GM19372 (cell line): Measurements from ENCODE around the gene DROSHA.
"Not testable (repeated sequence)": the region's sequence is repeated elsewhere in the genome, so short reads cannot be mapped to it uniquely, and the experiment has no call there.

Experiments
- ATAC-seq: cut with Tn5 transposase; IDR thresholded peaks from one replicate; pipeline ENCODE4 v1.9.1; 2021; ENCODE audit warnings: mild to moderate bottlenecking, low read depth, moderate library complexity; ENCODE audit not compliant: unreplicated experiment

The DROSHA gene

DNA sequence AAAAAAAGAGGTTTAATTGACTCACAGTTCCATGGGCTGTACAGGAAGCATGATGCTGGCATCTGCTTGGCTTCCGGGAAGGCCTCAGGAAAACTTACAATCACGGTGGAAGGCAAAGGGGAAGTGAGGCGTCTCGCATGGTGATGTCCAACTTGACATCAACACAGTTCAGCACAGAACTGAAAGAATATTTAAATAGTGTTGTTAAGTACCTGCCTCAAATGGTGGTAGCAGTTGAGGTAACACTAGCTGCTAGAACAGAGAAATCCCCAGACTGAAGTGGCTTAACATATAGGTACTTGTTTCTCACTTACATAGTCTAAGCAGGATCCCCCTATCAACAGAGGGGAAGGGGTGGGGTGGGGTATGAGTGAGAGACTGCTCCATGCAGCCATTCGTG is 141.6 kb downstream of the DROSHA start:
- no peak for ATAC-seq

DNA sequence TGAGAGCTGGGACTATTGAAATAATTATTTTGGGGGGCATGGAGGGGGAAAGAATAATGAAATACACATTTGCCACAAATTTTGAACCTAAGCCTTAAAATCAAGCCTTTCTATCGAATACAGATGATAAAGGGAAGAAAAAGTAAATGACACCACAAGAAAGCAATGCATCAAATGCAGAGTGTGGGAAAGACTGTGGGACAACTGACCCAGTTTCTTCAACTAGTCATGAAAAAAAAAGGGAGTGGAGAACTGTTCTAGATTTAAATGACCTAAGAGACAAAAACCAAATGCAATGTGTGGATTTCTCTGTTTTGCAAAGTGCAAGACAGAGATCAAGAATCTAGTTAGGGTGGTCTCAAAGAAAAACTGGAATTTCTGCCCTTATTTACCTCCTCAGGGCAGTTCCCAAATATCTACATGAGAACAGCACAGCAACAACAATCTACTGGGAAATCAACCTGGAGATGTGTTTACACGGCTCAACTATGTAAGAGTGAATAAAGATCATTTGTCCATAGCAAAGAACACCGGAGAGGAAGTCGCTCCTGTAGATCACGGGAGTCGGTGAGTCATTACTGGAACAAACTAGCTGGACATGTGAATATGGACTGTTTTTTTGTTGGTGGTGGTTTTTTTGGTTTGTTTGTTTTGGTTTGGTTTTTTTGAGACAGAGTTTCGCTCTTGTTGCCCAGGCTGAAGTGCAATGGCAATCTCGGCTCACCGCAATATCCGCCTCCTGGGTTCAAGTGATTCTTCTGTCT is 145.9 kb downstream of the DROSHA start:
- no peak for ATAC-seq

DNA sequence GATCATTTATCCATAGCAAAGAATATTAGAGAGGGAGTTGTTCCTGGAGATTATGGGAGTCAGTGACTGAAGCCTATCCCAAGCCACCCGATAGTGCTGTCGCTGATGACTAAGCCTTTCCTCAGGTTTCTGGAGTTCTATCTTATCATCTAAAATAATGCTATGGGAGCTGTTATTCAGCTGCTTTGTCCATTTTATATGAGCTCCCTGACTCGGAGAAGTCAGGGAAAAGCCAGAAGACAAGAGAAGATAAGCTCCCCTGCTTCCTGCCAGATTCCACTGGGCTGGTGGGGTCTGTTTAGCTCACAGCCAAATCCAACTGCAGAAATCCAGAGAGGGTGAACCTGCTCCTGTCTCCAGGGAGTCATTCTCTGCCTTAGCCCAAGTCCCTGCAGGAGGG is 148.2 kb downstream of the DROSHA start:
- no peak for ATAC-seq

DNA sequence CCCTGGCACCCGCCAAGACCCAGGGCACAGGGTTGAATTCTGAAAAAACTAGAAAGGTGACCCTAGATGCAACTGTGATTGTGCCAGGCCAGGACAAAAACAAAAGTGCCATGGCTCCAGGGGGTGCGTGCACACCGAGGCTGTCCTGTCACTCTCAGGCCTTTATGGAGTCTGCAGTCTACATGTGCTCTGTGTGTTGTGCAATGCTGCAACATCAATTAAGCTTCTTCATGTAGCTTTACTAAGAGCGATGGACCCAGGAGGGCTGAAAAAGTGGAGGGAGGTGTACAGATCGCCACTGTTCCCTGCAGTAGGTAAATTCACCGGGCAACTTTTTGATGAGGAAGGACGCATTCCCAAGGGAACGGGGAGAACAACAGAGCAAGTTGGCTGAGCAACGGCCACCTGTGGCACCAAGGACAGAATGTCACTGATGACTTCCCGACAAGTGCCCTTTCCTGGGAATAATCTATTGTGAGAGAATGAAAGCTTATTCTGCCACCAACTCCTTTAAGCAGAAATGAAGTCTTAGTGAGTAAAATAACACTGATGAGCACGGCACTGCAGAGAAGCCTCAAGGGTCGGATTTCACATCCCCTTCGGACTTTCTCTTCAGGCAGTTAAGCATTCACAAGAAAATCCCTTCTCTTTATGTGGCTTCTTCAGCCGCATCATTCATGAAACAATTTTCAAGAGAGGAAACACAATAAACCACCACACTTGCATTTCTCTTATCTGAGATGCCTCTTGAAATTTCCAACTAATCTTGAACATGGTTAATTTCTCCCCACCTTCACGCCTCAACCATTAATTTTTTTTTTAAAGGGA is 149.6 kb downstream of the DROSHA start:
- peak; percentile 68 for ATAC-seq

DNA sequence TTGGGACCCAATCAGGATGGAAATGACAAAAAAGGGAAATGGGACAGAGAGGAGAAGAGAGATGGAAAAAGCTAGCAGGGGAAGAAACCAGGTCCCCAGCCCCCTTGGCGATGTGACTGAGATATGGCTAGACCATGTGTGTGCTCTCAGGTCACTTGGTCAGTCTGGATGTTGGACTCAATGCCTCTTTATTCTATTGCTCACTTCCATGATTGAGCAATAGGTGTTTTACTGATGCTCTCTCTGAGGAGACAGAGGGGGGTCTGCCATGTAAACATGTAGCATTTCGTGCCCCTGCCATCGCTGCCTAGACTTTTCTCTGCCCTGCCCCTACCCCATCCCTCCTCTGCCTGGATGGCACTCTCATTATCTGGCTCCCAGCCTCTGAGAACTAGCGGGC is 150.6 kb downstream of the DROSHA start:
- no peak for ATAC-seq

DNA sequence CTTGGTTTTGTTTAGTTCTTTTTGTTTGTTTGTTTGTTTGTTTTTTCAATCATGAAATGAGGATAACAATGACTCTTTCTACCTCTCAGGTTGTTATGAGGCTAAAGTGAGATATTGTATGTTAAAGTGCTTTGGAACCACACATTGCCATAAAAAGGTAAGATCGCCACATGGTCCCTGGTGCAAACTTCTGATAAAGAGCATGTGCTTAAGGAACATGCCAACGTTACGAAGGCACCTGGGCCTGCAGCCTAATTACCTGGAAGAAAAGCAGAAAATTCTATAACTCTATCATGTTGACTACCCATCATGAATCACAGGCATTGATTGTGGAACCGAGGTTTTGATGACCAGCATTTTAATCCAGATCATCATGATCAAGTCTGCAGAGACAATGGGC is 151.8 kb downstream of the DROSHA start:
- ATAC-seq = no peak

DNA sequence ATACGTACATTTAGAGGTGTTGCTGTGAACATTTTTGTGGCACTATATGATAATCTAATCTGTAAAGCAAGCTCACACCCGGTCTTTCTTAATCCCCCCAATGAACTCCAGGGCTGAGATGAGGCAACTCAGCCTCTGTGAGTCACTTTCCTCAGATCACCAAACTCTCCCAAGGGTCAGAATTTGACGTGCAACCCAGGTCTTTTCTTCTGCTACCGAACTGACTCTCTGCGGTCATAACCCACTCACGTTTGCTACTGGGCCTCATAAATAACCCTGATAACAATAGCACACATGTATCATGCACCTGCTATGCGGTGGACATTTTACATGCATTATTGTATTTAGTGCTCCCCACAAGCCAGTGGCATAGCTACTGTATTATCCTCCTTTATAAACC is 153.1 kb downstream of the DROSHA start:
- no peak for ATAC-seq

DNA sequence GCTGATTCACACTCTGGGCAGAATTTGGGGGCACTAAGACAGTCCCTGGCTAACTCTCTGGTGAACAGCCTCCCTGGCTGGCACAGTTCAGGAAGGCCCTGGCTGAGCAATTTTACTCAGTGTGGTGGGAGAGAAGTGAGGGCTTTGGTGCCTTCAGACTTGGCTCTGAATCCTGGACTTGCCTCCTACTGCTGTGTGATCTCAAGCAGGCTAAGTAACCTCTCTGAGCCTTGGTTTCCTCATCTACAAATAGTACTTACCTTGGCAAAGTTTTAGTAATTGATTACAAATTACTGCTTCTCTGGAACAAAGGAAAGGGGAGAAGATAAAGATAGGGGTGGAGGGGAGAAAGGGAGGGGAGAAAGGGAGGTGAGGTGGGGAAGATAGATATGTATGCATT is 153.8 kb downstream of the DROSHA start:
- ATAC-seq = no peak

DNA sequence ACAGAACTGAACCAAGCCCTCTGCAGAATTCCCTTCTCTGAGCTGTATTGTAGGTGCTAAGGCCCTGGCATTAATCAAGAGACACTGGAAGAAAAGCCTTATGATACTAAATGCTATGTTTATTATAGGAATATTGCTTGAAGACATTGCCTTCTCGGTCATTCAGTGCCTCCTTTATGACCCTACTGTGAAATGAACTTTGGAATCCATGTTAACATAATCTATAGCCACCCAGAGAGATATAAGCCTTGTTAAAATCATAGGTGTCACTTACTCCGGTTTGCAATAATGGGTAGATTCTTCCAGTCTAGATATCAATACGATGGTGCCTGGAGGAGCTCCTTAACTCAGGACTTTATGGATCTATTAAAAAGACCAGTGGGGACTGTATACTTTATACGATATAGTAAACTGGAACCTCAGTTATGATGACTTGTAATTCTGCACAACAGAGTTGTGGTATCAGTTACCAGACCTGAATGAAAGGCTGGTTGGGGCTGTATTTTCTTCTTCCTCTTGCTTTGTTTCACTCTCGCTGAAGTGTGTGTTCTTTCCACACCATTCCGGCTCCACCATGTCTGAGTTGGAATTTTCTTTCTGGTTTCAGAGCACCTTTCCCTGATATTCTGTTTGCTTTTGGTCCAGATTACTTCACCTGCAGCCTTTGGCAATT is 154.5 kb downstream of the DROSHA start:
- no peak for ATAC-seq

DNA sequence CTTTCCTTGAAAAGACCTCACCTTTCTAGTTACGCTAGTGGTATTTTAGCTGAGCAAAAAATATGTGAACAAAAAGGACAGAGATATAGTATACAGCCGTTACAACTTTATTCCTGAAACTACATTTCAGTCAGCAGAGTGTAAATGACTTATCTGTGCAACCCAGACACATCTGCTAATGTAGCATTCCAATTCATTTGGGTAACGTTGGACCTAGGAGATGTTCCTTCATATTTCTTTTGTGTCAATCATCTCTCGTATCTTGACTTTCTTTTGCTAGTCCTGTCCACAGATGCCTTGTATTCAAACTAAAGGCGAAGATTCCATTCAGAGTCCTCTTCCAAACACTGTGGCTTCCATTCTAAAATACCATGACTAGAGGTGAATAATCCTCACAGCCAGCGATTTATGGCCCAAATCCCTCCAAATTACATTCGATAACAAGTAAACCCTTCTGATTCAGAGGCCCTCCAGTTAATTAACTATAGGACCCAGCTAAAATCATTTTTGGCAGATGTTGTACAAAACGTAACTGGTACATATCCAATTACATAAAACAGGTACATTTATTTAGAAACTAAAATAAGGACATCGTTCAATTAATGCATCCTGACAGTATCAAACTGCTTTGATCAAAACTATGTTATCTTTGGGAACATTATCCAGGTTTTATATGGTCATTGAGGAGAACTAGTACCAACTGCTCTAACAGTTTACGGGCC is 155.7 kb downstream of the DROSHA start:
- no peak for ATAC-seq

DNA sequence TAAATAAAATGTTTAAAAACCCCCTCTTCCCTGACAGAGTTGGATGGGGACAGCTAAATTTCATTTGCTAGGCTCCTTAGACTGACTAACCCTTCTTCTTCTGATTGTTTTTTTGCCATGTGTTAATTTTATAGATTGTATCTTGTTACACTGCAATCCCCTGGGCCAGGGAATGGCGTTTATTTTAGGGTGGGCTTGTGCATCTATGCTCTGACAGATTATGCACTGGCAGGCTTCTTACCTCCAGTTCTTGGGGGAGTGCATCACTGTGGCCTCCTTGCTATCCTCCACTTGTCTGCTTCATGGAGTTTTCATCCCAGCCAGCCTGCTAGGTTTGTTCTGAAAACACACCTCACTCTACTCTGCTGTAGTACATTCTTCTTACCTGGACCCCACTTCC is 159.8 kb downstream of the DROSHA start:
- ATAC-seq = no peak

DNA sequence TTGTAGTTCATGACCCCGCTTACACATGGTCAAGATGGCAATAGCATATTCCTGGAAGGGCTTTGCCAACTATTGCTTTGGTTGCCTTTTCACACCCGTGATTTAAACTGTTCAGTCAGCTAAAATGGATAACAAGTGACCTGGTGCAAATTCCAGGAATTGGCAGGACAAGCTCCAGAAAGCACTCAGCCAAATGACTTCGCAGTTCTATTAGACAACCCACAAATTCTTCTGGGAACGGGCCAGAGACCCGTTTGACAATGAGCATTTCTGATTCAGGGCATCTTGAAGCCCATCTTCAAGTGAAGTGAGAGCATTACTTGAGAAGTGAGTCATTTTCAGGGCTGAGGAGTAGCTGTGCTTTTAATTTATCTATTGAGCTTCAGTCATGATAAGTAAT is 165.0 kb downstream of the DROSHA start:
- no peak for ATAC-seq

DNA sequence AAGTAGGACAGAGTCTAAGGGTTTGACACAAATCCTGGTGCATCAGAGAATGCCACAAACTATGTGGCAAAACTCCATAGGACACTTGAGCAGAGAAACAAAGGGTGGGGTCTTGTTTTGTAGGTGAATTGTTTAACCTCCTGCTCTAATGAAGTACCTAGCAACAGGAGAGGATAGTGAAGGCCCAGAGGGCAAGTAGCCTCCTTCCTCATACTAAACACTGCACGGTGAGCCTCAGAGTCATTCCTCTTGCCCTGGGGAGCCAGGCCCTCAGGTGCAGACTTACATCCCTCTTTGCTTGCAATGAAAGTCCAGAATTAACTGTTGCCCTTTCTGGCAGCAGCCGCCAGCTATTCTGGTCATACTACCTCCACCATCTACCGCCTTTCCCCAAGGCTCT is 166.1 kb downstream of the DROSHA start:
- no peak for ATAC-seq

DNA sequence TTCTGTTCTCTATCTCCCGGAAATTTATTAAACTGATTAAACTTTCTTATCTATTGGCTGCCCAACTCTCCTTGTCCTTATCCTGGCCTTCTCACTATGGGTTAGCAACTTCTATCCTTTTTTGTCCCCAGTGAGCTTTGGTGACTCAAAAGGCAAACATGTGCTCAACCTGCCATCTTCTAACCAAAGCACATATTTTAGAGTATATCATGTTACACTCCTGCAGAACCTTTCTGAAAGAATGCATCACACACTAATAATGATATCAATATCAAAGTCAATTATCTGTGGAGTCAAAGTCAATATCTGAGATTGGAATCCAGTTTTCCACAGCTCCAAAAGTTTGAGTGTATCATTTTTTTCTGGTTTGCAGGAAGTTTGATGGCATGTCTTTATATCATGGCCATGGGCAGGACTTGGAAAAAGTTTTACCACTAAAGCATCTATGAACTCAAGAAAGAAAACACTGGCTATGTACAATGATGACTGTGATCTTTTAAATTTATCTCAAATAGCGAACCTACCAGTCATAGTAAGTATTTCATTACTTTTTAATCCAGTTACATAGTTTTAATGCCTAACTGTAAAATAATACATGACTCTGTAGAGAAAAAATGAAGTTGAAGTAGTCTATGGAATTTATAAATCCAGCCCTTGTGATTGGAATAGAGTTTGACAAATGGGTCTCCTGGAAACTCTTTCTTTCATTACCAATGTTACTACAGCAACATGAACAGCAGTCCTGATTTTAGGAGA is 166.8 kb downstream of the DROSHA start:
- no peak for ATAC-seq

DNA sequence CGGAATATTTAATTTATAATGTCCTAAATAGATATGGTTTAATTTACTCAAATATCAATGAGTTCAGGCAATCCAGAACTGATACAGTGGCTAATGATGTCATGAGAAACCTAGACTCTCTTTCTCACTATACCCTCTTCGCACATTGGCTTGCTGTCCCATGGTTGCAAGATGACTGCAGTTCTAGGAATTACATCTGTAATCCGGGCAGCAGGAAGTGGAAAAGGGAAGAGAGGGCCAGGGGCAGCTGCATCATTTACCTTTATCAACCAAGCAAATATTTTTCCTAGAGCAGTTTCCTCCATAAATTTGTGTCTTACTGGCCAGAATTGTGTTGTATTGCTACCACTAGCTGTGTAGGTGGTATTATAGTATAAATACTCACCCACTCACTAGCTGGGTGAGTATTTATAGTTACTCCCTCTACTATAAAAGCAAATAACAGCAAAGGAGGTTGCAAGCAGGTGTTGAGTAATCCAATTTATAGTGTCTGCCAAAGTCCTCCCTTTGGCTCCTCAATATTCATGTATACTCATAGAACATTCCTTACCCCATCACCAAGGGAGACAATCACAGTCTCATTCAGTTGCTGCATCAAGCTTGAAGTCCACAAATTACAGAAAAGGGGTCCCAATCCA is 168.8 kb downstream of the DROSHA start:
- no peak for ATAC-seq

DNA sequence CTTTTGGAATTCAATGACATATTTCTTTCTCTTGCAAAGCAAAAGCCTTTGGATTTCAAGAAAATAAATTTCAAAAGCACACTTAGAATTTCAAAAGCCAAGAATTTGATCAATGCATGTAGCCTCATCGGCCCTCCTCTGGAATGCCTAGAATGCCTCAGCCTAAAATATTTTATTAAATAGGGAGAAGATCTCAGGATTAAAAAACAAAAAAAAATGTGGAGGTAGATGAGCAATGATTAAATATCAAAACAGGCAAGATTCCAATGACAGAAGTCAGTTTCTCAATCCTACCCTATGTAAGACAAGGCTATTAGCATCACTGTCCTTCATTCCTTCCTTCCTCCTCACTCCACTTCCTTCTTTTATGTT is 169.4 kb downstream of the DROSHA start:
- ATAC-seq = no peak

DNA sequence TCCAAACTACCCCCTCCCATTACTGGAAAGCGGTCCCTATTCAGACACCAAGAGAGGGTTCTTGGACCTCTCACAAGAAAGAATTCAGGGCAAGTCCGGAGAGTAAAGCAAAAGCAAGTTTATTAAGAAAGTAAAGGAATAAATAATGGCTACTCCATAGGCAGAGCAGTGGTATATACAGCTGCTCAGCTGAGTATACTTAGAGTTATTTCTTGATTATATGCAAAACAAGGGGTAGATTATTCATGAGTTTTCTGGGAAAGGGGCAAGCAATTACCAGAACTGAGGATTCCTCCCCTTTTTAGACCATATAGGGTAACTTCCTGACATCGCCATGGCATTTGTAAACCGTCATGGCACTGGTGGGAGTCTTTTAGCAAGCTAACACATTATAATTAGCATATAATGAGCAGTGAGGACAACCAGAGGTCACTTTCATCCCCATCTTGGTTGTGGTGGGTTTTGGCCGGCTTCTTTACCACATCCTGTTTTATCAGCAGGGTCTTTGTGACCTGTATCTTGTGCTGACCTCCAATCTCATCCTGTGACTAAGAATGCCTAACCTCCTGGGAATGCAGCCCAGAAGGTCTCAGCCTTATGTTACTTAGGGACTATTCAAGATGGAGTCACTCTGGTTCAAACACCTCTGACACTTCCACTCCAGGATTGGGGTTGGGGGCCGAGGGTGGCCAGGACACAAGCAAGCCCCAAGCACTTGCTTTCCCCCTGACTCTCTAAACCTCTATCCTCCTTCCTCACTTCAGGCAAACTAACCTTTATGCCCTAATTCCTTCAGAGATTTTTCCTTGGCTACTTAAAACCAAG is 170.0 kb downstream of the DROSHA start:
- not testable (repeated sequence) for ATAC-seq

DNA sequence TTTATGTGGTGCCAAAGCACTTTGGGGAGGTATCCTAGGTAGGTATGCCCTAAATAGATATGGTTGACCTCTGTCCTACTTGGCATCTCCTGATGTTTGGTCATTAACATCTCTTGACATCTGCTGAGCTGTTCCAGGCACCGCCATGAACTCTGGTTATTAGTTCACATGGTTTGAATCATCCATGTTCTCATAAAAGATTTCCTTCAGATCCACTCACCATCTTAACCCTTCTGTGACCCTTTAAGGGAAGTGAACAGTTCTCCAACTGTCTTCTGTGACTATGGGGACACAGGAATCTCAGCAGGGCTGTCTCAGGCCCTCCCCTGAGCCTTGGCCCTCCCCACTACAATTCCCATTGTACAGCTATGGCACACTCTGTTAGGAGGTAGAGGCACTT is 170.7 kb downstream of the DROSHA start:
- ATAC-seq = no peak

DNA sequence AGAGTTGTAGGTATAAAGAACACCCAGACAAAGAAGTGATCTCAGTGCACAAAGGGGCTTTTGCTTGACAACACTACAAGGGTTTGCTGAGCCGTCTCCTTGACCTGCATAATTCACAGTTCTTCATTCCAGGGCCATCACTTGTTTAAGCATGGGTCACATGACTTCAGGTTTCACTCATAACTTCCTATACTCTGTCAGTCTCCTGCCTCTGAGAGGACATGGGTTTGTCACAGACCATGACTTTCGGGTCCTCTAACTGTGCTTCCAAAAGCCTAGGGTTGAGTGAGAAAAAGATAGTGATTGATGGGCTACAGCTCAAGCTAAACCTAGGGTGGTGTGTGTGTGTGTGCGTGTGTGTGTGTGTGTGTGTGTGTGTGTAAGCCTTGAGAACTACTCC is 172.1 kb downstream of the DROSHA start:
- ATAC-seq = no peak
